Activated naive CD8-positive, alpha-beta T cell treated with anti-CD3 and anti-CD28 coated beads, Interleukin-2, amount 50 U/mL, for 24 hours (primary cell): ENCODE results near the gene ACTL7A.
"Not testable (repeated sequence)": the region's sequence is repeated elsewhere in the genome, so short reads cannot be mapped to it uniquely, and the experiment has no call there.

ENCODE experiments used
- ATAC-seq: fragments of 150-1000 bp; cut with Tn5 transposase; one replicate; pipeline ENCODE4 v1.10.0; 2021
- DNase-seq: peaks from one replicate; pipeline ENCODE4 v3.0.0; 2021
- H3K27ac Mint-ChIP-seq: one replicate; pipeline ENCODE4 v1.8.0; 2021; ENCODE audit warnings: mild to moderate bottlenecking, mixed read lengths
- H3K27me3 Mint-ChIP-seq: one replicate; pipeline ENCODE4 v1.8.0; 2021; ENCODE audit warnings: mixed read lengths
- H3K36me3 Mint-ChIP-seq: one replicate; pipeline ENCODE4 v1.8.0; 2021; ENCODE audit warnings: low read depth, mixed read lengths
- H3K4me1 Mint-ChIP-seq: one replicate; pipeline ENCODE4 v1.8.0; 2021; ENCODE audit warnings: mixed read lengths
- H3K4me3 Mint-ChIP-seq: one replicate; pipeline ENCODE4 v1.8.0; 2021; ENCODE audit warnings: mild to moderate bottlenecking, moderate library complexity, mixed read lengths
- H3K9me3 Mint-ChIP-seq: one replicate; pipeline ENCODE4 v1.8.0; 2021; ENCODE audit warnings: mixed read lengths

ACTL7A gene

GRCh38 chr9:108880738-108881316, 18.8 kb downstream of the ACTL7A start:
- no peaks in the 10 kb centered on the region for H3K27me3 Mint-ChIP-seq
- no peaks in the 10 kb centered on the region for H3K9me3 Mint-ChIP-seq
- DNase-seq (no peak), ATAC-seq (no peak)
- no peak overlapping the region for H3K4me3 Mint-ChIP-seq
- H3K36me3 Mint-ChIP-seq: peaks cover 68% of the 10 kb centered on the region
- peaks cover 8% of the 10 kb centered on the region for H3K4me1 Mint-ChIP-seq
- no peak overlapping the region for H3K27ac Mint-ChIP-seq

DNA sequence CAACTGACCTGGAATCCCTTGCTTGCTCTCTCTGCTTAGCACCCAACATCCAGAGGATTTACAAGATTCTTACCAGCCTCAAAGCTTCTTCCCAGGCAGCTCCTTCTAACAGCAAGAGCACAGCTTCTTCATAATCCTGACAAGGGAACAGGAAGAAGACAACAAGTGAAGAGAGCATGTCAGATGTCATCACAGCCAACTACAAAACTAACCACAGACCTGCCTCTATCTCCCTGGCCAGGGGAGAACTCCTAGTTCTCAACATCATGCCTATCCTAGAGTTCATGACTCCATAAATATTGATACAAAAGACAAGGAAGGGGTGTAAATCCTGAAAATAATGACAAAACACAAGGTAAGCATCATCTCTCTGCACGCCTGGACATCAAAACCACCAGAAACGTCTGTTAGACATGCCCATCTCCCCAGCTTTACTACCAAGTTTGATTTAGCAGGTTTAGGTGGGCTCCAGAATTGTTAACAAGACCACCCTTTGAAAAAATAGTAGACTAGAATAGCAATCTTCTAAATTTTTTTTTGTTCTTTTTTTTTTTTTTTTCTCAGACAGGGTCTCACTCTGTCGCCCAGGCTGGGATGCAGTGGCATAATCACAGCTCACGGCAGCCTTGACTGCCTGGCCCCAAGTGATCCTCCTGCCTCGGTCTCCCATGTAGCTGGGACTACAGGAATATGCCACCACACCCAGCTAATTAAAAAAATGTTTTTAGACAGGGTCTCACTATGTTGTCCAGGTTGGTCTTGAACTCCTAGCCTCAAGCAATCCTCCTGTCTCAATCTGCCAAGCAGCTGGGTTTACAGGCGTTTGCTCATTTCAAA, 20.2 kb downstream of the ACTL7A start:
- H3K27ac Mint-ChIP-seq: no peak overlapping the region
- no peak for DNase-seq

DNA sequence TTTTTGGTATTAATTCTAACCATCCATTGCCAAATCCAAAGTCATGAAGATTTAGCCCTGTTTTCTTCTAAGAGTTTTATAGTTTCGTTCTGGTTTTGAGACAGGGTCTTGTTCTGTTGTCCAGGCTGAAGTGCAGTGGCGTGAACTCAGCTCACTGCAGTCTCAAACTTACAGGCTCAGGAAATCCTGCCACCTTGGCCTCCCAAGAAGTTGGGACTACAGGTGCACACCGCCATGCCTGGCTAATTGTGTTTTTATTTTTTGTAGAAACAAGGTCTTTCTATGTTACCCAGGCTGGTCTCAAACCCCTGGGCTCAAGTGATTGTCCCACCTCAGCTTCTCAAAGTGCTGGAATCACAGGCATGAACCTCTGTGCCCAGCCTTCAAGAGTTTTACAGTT, 21.0 kb downstream of the ACTL7A start:
- peaks cover 19% of the 10 kb centered on the region for H3K4me1 Mint-ChIP-seq
- no peak overlapping the region for H3K27ac Mint-ChIP-seq
- DNase-seq (no peak), ATAC-seq (no peak)
- H3K4me3 Mint-ChIP-seq: no peak overlapping the region
- no peaks in the 10 kb centered on the region for H3K9me3 Mint-ChIP-seq
- peaks cover 65% of the 10 kb centered on the region for H3K36me3 Mint-ChIP-seq
- no peaks in the 10 kb centered on the region for H3K27me3 Mint-ChIP-seq

More for the DNA sequence above, 20.2 kb downstream of the ACTL7A start:
- H3K4me3 Mint-ChIP-seq: no peak overlapping the region
- H3K4me1 Mint-ChIP-seq: peaks cover 19% of the 10 kb centered on the region
- peaks cover 67% of the 10 kb centered on the region for H3K36me3 Mint-ChIP-seq
- H3K27me3 Mint-ChIP-seq: no peaks in the 10 kb centered on the region
- no peak for ATAC-seq
- H3K9me3 Mint-ChIP-seq: no peaks in the 10 kb centered on the region

DNA sequence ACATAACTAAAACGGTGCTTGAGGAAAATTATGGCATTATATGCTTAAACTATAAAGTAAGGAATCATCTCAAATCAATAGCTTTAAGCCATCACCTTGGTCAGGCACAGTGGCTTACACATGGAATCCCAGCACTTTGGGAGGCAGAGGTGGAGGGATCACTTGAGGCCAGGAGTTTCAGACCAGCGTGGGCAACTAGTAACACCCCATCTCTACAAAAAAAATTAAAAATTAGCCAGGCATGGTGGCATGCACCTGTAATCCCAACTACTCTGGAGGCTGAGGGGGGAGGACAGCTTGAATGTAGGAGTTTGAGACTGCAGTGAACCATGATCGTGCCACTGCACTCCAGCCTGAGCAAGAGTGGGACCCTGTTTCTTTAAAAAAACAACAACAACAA, 22.6 kb downstream of the ACTL7A start:
- no peak overlapping the region for H3K27ac Mint-ChIP-seq
- no peak overlapping the region for H3K4me3 Mint-ChIP-seq
- H3K36me3 Mint-ChIP-seq: peaks cover 52% of the 10 kb centered on the region
- H3K9me3 Mint-ChIP-seq: no peaks in the 10 kb centered on the region
- H3K27me3 Mint-ChIP-seq: no peaks in the 10 kb centered on the region
- ATAC-seq (no peak), DNase-seq (no peak)
- H3K4me1 Mint-ChIP-seq: peaks cover 19% of the 10 kb centered on the region

DNA sequence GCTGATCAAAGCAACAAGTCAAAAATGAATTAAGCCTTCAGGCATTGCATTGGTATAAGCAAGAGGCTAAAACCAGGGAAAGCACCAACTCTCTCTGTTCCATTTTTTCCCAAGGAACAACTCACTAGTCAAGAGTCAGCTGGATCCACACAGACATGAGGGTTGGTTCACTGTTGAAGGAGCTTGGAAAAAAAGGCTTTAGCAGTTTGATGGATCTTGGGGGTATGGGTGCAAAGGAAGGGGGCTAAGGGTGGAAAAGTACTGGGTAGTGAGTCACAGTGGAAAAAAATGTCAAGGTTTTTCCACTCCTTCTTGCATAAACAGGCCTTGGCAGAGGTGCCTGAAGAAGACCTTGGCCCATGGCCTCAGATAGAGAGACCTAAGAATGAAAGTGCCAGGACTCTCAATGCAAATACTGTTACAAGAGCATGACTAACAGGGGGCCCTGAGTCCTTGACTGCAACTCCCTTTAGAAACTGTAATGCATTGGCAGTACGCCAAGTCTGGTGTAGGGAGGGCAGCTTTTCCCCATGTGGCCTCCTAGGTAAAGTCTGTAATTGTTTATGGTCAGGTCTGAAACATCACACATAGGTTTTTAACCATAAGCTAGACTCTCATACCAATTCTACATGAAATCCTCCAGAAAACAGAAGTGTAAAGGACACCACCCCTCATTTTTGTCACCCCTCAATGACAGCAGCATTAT, 23.7 kb downstream of the ACTL7A start:
- Mint-ChIP-seq H3K27me3 (no peaks in the 10 kb centered on the region), H3K9me3 (no peaks in the 10 kb centered on the region), H3K36me3 (peaks cover 52% of the 10 kb centered on the region), H3K4me3 (peak overlapping the region; percentile 51), H3K4me1 (peaks cover 21% of the 10 kb centered on the region), H3K27ac (peak overlapping the region; percentile 93)
- DNase-seq (peak; percentile 71), ATAC-seq (peak; percentile 100)

DNA sequence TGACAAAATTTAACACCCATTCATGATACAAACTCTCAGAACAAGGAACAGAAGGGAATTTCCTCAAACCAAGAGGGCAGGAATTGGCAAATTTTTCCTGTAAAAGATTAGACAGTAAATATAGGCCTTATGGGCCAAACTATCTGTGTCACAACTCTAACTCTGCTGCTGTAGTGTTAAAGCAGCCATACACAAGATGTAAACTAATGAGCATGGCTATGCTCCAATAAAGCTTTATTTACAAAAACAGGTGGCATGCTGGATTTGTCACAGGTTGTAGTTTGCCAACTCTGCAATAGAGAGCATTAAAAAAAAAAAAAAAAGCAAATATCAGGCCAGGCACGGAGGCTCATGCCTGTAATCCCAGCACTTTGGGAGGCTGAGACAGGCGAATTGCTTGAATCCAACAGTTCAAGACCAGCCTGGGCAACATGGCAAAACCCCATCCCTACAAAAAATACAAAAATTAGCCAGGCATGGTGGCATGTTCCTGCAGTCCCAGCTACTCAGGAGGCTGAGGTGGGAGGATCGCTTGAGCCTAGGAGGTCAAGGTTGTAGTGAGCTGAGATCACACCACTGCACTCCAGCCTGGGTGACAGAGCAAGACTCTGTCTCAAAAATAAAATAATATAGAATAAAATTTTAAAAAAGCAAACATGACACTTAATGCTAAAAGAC, 24.7 kb downstream of the ACTL7A start:
- peak overlapping the region; percentile 51 for H3K4me3 Mint-ChIP-seq
- peaks cover 21% of the 10 kb centered on the region for H3K4me1 Mint-ChIP-seq

GRCh38 chr9:108889649-108890067, 27.6 kb downstream of the ACTL7A start:
- no peak for DNase-seq
- Mint-ChIP-seq H3K4me1 (peaks cover 21% of the 10 kb centered on the region), H3K9me3 (no peaks in the 10 kb centered on the region)

More for the DNA sequence above, 24.7 kb downstream of the ACTL7A start:
- H3K27me3 Mint-ChIP-seq, ATAC-seq, DNase-seq, H3K9me3 Mint-ChIP-seq: not testable (repeated sequence)
- peaks cover 56% of the 10 kb centered on the region for H3K36me3 Mint-ChIP-seq
- H3K27ac Mint-ChIP-seq: peak overlapping the region; percentile 93

DNA sequence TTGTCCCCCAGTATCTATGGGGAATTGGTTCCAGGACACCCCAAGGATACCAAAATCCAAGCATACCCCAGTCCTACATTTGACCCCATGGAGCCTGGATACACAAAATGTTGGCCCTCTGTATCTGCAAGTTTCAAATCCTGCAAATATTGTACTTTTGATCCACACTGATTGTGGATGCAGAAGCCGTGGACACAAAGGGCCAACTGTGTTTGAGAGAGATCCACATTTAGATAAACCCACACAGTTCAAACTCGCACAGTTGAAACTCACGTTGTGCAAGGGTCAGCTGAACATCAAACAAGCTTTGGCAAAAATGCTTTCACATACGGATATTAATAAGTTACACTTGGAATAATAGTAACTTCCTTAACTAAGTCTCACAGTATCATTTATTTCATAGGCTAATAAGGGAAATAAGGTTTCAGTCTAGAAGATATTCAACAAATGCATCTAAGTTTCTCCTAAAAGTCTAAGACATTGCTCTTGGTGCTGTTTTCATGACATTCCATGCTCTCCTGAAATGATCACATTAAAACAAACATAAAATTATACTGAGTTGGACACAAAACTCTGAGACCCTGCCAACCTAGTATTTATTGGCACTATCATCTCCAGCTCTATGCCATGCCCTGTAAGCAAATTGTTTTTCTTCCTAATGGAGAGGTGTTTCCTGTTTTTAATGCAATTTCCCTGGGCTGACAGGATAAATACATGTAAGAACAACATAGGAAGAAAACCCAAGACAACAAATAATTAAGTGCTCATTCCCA, 32.3 kb downstream of the ACTL7A start:
- H3K9me3 Mint-ChIP-seq: no peaks in the 10 kb centered on the region
- no peak for ATAC-seq
- H3K4me3 Mint-ChIP-seq: no peak overlapping the region
- no peak for DNase-seq
- peaks cover 71% of the 10 kb centered on the region for H3K36me3 Mint-ChIP-seq
- H3K27ac Mint-ChIP-seq: no peak overlapping the region
- H3K4me1 Mint-ChIP-seq: peaks cover 2% of the 10 kb centered on the region
- H3K27me3 Mint-ChIP-seq: no peaks in the 10 kb centered on the region

More at GRCh38 chr9:108889649-108890067, 27.6 kb downstream of the ACTL7A start:
- no peak overlapping the region for H3K27ac Mint-ChIP-seq
- H3K36me3 Mint-ChIP-seq: peaks cover 63% of the 10 kb centered on the region
- H3K27me3 Mint-ChIP-seq: no peaks in the 10 kb centered on the region
- no peak for ATAC-seq
- H3K4me3 Mint-ChIP-seq: no peak overlapping the region

DNA sequence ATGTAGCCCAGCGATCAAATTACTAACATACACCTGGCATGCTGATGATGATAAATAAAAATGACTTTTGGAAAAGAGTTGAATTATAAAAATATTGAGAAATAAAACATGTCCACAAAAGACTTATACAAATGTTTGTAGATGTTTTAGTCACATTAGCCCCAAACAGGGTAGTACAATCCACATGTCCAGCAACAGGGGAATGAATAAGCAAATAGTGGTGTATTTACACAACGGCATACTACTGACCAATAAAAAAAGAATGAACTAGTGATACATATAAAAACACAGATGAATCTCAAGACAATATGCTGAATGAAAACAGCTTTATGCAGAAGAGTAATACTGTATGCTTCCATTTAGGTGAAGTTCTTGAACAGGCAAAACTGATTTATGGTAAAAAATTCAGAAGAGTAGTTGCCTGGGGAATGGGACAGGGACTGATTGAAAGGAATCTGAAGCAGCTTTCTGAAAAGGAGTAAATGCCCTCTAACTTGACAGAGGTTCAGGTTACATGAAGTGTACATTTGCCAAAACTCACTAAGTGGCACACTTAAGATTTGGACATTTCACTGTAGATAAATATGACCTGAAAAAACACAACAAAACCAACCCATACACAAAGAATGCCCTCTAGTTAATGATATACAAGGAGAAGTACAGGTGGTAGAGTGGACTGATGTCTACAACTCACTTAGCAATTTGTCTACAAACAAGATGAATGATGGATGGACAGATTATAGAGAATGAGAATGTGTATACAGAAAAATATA, 35.4 kb downstream of the ACTL7A start:
- ATAC-seq: no peak
- H3K27me3 Mint-ChIP-seq: no peaks in the 10 kb centered on the region
- no peaks in the 10 kb centered on the region for H3K4me1 Mint-ChIP-seq
- H3K9me3 Mint-ChIP-seq: no peaks in the 10 kb centered on the region
- H3K27ac Mint-ChIP-seq: no peak overlapping the region
- no peak overlapping the region for H3K4me3 Mint-ChIP-seq
- H3K36me3 Mint-ChIP-seq: peaks cover 62% of the 10 kb centered on the region
- DNase-seq: no peak

DNA sequence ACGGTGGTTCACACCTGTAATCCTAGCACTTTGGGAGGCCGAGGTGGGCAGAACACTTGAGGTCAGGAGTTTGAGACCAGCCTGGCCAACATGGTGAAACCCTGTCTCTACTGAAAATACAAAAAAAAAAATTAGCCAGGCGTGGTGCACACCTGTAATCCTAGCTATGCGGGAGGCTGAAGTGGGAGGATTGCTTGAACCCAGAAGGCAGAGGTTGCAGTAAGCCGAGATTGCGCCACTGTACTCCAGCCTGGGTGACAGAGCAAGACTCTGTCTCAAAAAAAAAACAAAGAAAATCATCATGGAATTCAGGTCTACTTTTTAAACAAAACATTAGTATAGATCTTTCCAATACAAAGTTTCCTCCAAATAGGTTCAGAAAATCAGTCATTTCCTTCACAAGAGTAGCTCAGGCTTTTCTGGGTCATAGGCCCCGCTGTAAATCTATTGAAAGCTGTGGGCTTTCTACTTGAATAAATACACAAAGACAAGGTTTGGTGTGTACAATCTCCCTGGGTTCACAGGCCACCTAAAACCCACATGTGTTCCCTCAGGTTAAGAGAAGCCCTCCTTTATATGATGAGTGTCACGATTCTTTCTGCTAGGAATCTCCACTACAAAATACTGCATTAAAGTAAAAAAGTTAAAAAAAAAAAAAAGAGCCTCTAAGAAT, 37.1 kb downstream of the ACTL7A start:
- not testable (repeated sequence) for H3K27ac Mint-ChIP-seq, DNase-seq, ATAC-seq, H3K9me3 Mint-ChIP-seq, H3K4me3 Mint-ChIP-seq, H3K27me3 Mint-ChIP-seq, H3K4me1 Mint-ChIP-seq
- peaks cover 63% of the 10 kb centered on the region for H3K36me3 Mint-ChIP-seq

DNA sequence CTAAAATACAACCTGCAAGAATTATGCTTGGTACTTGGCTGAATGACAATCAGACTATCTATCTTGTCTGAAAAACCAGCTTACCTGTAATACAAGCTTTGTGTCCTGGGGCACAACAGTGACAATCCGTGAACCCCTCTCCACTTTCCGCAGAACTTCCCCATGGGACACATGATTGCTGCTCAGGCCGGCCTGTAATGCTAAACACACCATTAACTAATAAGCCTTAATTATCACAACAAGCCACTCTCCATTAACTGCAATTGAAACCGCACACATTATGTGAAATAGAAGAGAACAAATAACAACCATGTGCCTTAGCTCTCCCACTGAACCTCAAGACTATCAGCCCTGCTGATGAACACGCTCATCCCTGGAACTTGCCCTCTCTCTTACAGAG, 38.1 kb downstream of the ACTL7A start:
- Mint-ChIP-seq H3K27ac (no peak overlapping the region), H3K4me1 (no peaks in the 10 kb centered on the region), H3K4me3 (no peak overlapping the region), H3K9me3 (no peaks in the 10 kb centered on the region), H3K27me3 (no peaks in the 10 kb centered on the region), H3K36me3 (peaks cover 56% of the 10 kb centered on the region)
- DNase-seq (no peak), ATAC-seq (no peak)

DNA sequence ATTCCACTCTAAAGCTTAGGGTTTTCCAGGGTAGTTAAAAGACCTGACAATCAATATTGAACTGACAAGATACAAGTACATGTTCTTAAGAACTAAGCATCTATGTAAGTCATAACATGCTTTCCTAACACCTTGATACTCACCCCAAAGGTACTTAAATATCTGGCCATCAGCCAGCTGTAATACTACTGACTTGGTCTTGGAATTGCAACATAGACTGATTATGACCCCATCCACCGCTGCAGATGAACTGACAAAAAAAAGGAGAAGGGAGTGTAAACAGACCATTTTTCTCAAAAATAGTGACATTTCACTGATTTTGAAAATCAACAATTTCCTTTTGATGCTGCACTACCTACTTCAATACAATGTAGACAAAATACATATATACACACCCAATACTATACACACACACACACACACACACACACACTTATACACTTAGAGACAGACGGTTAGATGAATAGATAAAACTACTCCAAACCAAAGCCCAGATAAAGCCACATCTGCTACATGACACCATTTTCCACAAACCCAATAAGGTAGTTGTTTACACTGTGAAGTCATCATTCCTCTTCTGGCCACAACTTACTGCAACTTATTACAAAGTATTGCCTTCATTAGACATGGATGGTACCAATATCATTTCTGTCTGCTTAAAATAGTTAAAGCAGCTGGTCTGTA, 41.5 kb downstream of the ACTL7A start:
- Mint-ChIP-seq H3K4me1 (no peaks in the 10 kb centered on the region), H3K27ac (no peak overlapping the region), H3K36me3 (peaks cover 48% of the 10 kb centered on the region), H3K4me3 (no peak overlapping the region), H3K9me3 (no peaks in the 10 kb centered on the region), H3K27me3 (no peaks in the 10 kb centered on the region)
- DNase-seq: no peak
- ATAC-seq: no peak
